WTC11 (cell line): ENCODE results near the gene NTNG2. TPM values are rescaled to one million over a fixed set of nuclear protein-coding genes. Genes with fewer than 3 reads are reported as not detected.

Source experiments
- ATAC-seq: fragments of 200-7000 bp; cut with Tn5 transposase; 2 replicates; pipeline ENCODE4 v1.10.0; 2021; ENCODE audit warnings: mild to moderate bottlenecking, moderate library complexity
- CTCF ChIA-PET: fragments of 300-600 bp; sonication (Branson Sonifier 250); formaldehyde crosslinking; loops from one replicate; lab custom pipeline; 2021; ENCODE audit warnings: antibody characterized with exemption; lab: Charles Lee
- POLR2A ChIA-PET: fragments of 350-600 bp; sonication (Branson Sonifier 250); formaldehyde crosslinking; loops from one replicate; lab custom pipeline; 2021; ENCODE audit warnings: antibody characterized with exemption; lab: Charles Lee
- DNase-seq: peaks from one replicate; pipeline ENCODE4 v3.0.0; 2021; ENCODE audit warnings: low spot score
- H3K27ac Mint-ChIP-seq: 2 replicates; pipeline ENCODE4 v1.8.0; 2021; ENCODE audit warnings: mixed read lengths
- H3K27me3 Mint-ChIP-seq: 2 replicates; pipeline ENCODE4 v1.8.0; 2021; ENCODE audit warnings: low read depth, mild to moderate bottlenecking, moderate library complexity, mixed read lengths
- H3K36me3 Mint-ChIP-seq: 2 replicates; pipeline ENCODE4 v1.8.0; 2021; ENCODE audit warnings: mixed read lengths
- H3K4me1 Mint-ChIP-seq: 2 replicates; pipeline ENCODE4 v1.8.0; 2022; ENCODE audit warnings: mixed read lengths
- H3K4me3 Mint-ChIP-seq: 2 replicates; pipeline ENCODE4 v1.8.0; 2021; ENCODE audit warnings: mild to moderate bottlenecking, moderate library complexity, mixed read lengths
- H3K9me3 Mint-ChIP-seq: 2 replicates; pipeline ENCODE4 v1.8.0; 2021; ENCODE audit warnings: mixed read lengths
- AFF4 ChIP-seq: sonication (generic); formaldehyde crosslinking; IDR thresholded peaks from 2 replicates; pipeline ENCODE4 v1.8.1; 2023; ENCODE audit warnings: mild to moderate bottlenecking, missing genetic modification reagents, borderline replicate concordance
- E2F4 ChIP-seq: sonication (generic); formaldehyde crosslinking; IDR thresholded peaks from 2 replicates; pipeline ENCODE4 v1.8.1; 2022; ENCODE audit warnings: low read depth, mild to moderate bottlenecking, moderate library complexity, missing genetic modification reagents, borderline replicate concordance
- E2F5 ChIP-seq: sonication (generic); formaldehyde crosslinking; IDR thresholded peaks from 2 replicates; pipeline ENCODE4 v1.8.1; 2022; ENCODE audit warnings: mild to moderate bottlenecking, moderate library complexity, missing genetic modification reagents
- EMX1 ChIP-seq: fragments of 250-450 bp; sonication (Bioruptor Pico); IDR thresholded peaks from 2 replicates; pipeline ENCODE4 v1.8.0; 2021; ENCODE audit warnings: mild to moderate bottlenecking
- FOXP1 ChIP-seq: sonication (generic); formaldehyde crosslinking; IDR thresholded peaks from 2 replicates; pipeline ENCODE4 v1.8.0; 2022; ENCODE audit warnings: missing genetic modification reagents, mild to moderate bottlenecking, moderate library complexity, borderline replicate concordance
- HMGA2 ChIP-seq: fragments of 250-450 bp; sonication (Bioruptor Pico); IDR thresholded peaks from 2 replicates; pipeline ENCODE4 v1.4.0; 2021; ENCODE audit warnings: mild to moderate bottlenecking, moderate library complexity
- JAZF1 ChIP-seq: fragments of 250-450 bp; sonication (Bioruptor Pico); IDR thresholded peaks from 2 replicates; pipeline ENCODE4 v1.9.0; 2021; ENCODE audit warnings: moderate library complexity, mild to moderate bottlenecking, inconsistent platforms
- NR3C1 ChIP-seq: sonication (generic); formaldehyde crosslinking; conservative IDR thresholded peaks from 2 replicates; pipeline ENCODE4 v1.8.1; 2023; ENCODE audit warnings: low read depth, mild to moderate bottlenecking, missing genetic modification reagents
- PRDM15 ChIP-seq: sonication (generic); formaldehyde crosslinking; IDR thresholded peaks from 2 replicates; pipeline ENCODE4 v1.8.0; 2022; ENCODE audit warnings: missing genetic modification reagents
- RORB ChIP-seq: fragments of 250-450 bp; sonication (Bioruptor Pico); IDR thresholded peaks from 2 replicates; pipeline ENCODE4 v1.9.0; 2021; ENCODE audit warnings: mild to moderate bottlenecking
- TEAD4 ChIP-seq: sonication (generic); formaldehyde crosslinking; IDR thresholded peaks from 2 replicates; pipeline ENCODE4 v1.8.0; 2022; ENCODE audit warnings: mild to moderate bottlenecking, missing genetic modification reagents
- ZNF219 ChIP-seq: sonication (generic); formaldehyde crosslinking; IDR thresholded peaks from 2 replicates; pipeline ENCODE4 v1.8.0; 2023; ENCODE audit warnings: missing genetic modification reagents, mild to moderate bottlenecking, borderline replicate concordance
- ZNF425 ChIP-seq: fragments of 250-450 bp; sonication (Bioruptor Pico); conservative IDR thresholded peaks from 2 replicates; pipeline ENCODE4 v1.9.0; 2021; ENCODE audit warnings: mild to moderate bottlenecking
- ZNF671 ChIP-seq: fragments of 250-450 bp; sonication (Bioruptor Pico); IDR thresholded peaks from 2 replicates; pipeline ENCODE4 v1.8.0; 2021; ENCODE audit warnings: mild to moderate bottlenecking
- total RNA-seq: library from RNA; stranded (reverse); gene quantifications from 3 replicates; pipeline ENCODE4 v1.2.3, GENCODE V29; 2021

Gene NTNG2
- total RNA-seq, 1 experiment from 2014 or later: 3.1 TPM

- CTCF ChIA-PET: interaction anchor here (0.5 to 3.9 kb wide), 7 partner anchors 22 to 88 kb away, joined by 3 to 21 read pairs (median 5); no protein-coding TSS in a partner anchor
- peak; percentile 64 for DNase-seq
- POLR2A ChIA-PET: no interaction called here
- Mint-ChIP-seq H3K9me3 (no peaks in the 10 kb centered on the region), H3K27me3 (no peaks in the 10 kb centered on the region), H3K27ac (no peak overlapping the region), H3K36me3 (no peaks in the 10 kb centered on the region), H3K4me3 (no peak overlapping the region), H3K4me1 (peaks cover 4% of the 10 kb centered on the region; the same call in 1 of the 2 replicates)
- peak; percentile 91 for ATAC-seq
- TF ChIP-seq FOXP1 (peak; percentile 46; the same call in 1 of the 2 replicates), ZNF425 (CRISPR knock-in tag) (no peak), E2F4 (CRISPR knock-in tag) (no peak), ZNF219 (CRISPR knock-in tag) (no peak)
- TF ChIP-seq, all 79 proteins: peak for 1
These were observed 52.3 kb downstream of the NTNG2 start for GRCh38 chr9:132214027-132214622.

- H3K27me3 Mint-ChIP-seq: no peaks in the 10 kb centered on the region
- CTCF ChIA-PET: interaction anchor here (1.9 to 4.1 kb wide), 2 partner anchors 19 to 47 kb away, joined by 7 to 21 read pairs; no protein-coding TSS in a partner anchor
- no peak overlapping the region for H3K27ac Mint-ChIP-seq
- no peaks in the 10 kb centered on the region for H3K36me3 Mint-ChIP-seq
- ATAC-seq (no peak), DNase-seq (no peak)
- TF ChIP-seq RORB (CRISPR knock-in tag) (no peak), HMGA2 (no peak), JAZF1 (no peak), ZNF671 (CRISPR knock-in tag) (no peak), AFF4 (CRISPR knock-in tag) (no peak), NR3C1 (CRISPR knock-in tag) (no peak), TEAD4 (CRISPR knock-in tag) (no peak), PRDM15 (CRISPR knock-in tag) (no peak), EMX1 (CRISPR knock-in tag) (no peak), E2F5 (CRISPR knock-in tag) (no peak)
- H3K9me3 Mint-ChIP-seq: no peaks in the 10 kb centered on the region
- POLR2A ChIA-PET: interaction anchor here (0.6 kb wide), 1 partner anchor 730 kb away, joined by 3 read pairs; no protein-coding TSS in a partner anchor
- H3K4me3 Mint-ChIP-seq: no peak overlapping the region
- H3K4me1 Mint-ChIP-seq: peaks cover 7% of the 10 kb centered on the region; the same call in 1 of the 2 replicates
These were observed 55.2 kb downstream of the NTNG2 start for GRCh38 chr9:132216861-132217619.
